HCT116 (cell line): ENCODE results near the gene DAZAP2. TPM values are rescaled to one million over a fixed set of nuclear protein-coding genes. Genes with fewer than 3 reads are reported as not detected.

Experiments
- ATAC-seq: fragments of 200-7000 bp; cut with Tn5 transposase; 2 replicates; pipeline ENCODE4 v1.9.1; 2020; ENCODE audit warnings: mild to moderate bottlenecking, moderate library complexity
- BruUV-seq: library from RNA; stranded (reverse); fragments of 400-500 nt; replicated peaks from 2 replicates; lab custom pipeline; 2021; lab: Mats Ljungman, UMichigan
- CTCF ChIA-PET: fragments of 300-600 bp; sonication (Branson Sonifier 250); formaldehyde crosslinking; loops from one replicate; lab custom pipeline; 2021; ENCODE audit warnings: antibody characterized with exemption; lab: Charles Lee
- POLR2A ChIA-PET: fragments of 300-600, 350-600 bp; sonication (Branson Sonifier 250); formaldehyde crosslinking; loops from one replicate; lab custom pipeline; 2021; ENCODE audit warnings: antibody characterized with exemption; lab: Charles Lee
- RAD21 ChIA-PET, 2 experiments: fragments of 300-600 bp; sonication (Branson Sonifier 250); formaldehyde crosslinking; loops; one replicate each; lab custom pipeline; 2023; ENCODE audit warnings: low total read pairs in 2 of 2; ENCODE audit not compliant: uncharacterized antibody in 2 of 2, unreplicated experiment in 2 of 2, low non-redundant PET in 1 of 2; lab: Charles Lee
- DNase-seq: peaks from one replicate; pipeline ENCODE4 v3.0.0-alpha.2; 2010; ENCODE audit warnings: low read depth, low spot score
- H2AFZ ChIP-seq: fragments of 200-600 bp; shearing (Covaris generic), sonication (generic); 2 replicates; pipeline ENCODE4 v1.6.1; 2017; ENCODE audit warnings: low read depth, mixed run types, mixed read lengths, antibody characterized with exemption, low read length; ENCODE audit not compliant: poor library complexity, severe bottlenecking
- H3K27ac ChIP-seq: 2 replicates; pipeline ENCODE4 v1.5.1; 2012; ENCODE audit warnings: low read depth, low read length
- H3K27me3 ChIP-seq: fragments of 200-600 bp; sonication (generic); 2 replicates; pipeline ENCODE4 v1.6.1; 2016; ENCODE audit warnings: mixed run types, low read length, mixed read lengths; ENCODE audit not compliant: insufficient read depth
- H3K36me3 ChIP-seq, 2 experiments: fragments of 200-500 bp in 1 of 2; fragments of 200-600 bp in 1 of 2; sonication (Bioruptor generic) in 1 of 2; sonication (generic) in 1 of 2; 2 replicates each; pipeline versions ENCODE4 v1.5.1 to v1.6.1; 2014 to 2016; ENCODE audit warnings: low read length in 2 of 2, inconsistent platforms in 1 of 2, mixed read lengths in 1 of 2, mixed run types in 1 of 2; ENCODE audit not compliant: insufficient read depth in 2 of 2, control insufficient read depth in 1 of 2
- H3K4me1 ChIP-seq, 2 experiments: fragments of 200-600 bp in 1 of 2; sonication (generic) in 1 of 2; 2 replicates each; pipeline versions ENCODE4 v1.5.1 to v1.6.1; 2012 to 2017; ENCODE audit warnings: low read length in 2 of 2, inconsistent platforms in 1 of 2, mild to moderate bottlenecking in 1 of 2, mixed read lengths in 1 of 2, mixed run types in 1 of 2, moderate library complexity in 1 of 2; ENCODE audit not compliant: insufficient read depth in 2 of 2, control insufficient read depth in 1 of 2
- H3K4me2 ChIP-seq: fragments of 200-600 bp; sonication (generic); 2 replicates; pipeline ENCODE4 v1.6.1; 2017; ENCODE audit warnings: mixed run types, low read length, mixed read lengths
- H3K4me3 ChIP-seq, 2 experiments: fragments of 200-600 bp in 1 of 2; sonication (generic) in 1 of 2; replicated peaks in 1 of 2; 2 replicates each; pipeline ENCODE4 v1.5.1; 2011 to 2016; ENCODE audit warnings: low read length in 2 of 2, control low read depth in 1 of 2, low read depth in 1 of 2, mild to moderate bottlenecking in 1 of 2, mixed read lengths in 1 of 2, mixed run types in 1 of 2
- H3K79me2 ChIP-seq: fragments of 200-600 bp; sonication (generic); 2 replicates; pipeline ENCODE4 v1.6.1; 2017; ENCODE audit warnings: mild to moderate bottlenecking, mixed run types, low read length, moderate library complexity, mixed read lengths; ENCODE audit not compliant: insufficient read depth
- H3K9ac ChIP-seq: fragments of 200-600 bp; sonication (generic); 2 replicates; pipeline ENCODE4 v1.6.1; 2016; ENCODE audit warnings: low read length, mixed read lengths
- H3K9me2 ChIP-seq: fragments of 200-600 bp; sonication (generic), shearing (Covaris generic); 2 replicates; pipeline ENCODE4 v1.6.1; 2017; ENCODE audit warnings: mixed run types, mild to moderate bottlenecking, moderate library complexity; ENCODE audit not compliant: insufficient read depth
- H3K9me3 ChIP-seq, 2 experiments: fragments of 200-500 bp in 1 of 2; fragments of 200-600 bp in 1 of 2; sonication (Bioruptor generic) in 1 of 2; sonication (generic) in 1 of 2; 2 replicates each; pipeline ENCODE4 v1.6.1; 2014 to 2017; ENCODE audit warnings: low read length in 2 of 2, mixed read lengths in 2 of 2, inconsistent platforms in 1 of 2, low read depth in 1 of 2, mild to moderate bottlenecking in 1 of 2, mixed run types in 1 of 2, moderate library complexity in 1 of 2; ENCODE audit not compliant: control insufficient read depth in 1 of 2, insufficient read depth in 1 of 2
- H4K20me1 ChIP-seq: fragments of 200-600 bp; sonication (generic), shearing (Covaris generic); 2 replicates; pipeline ENCODE4 v1.6.1; 2017; ENCODE audit warnings: mixed run types, mild to moderate bottlenecking, moderate library complexity; ENCODE audit not compliant: insufficient read depth
- ATF3 ChIP-seq: IDR thresholded peaks from 2 replicates; pipeline ENCODE4 v1.6.1; 2012
- CBX3 ChIP-seq: IDR thresholded peaks from 2 replicates; pipeline ENCODE4 v1.6.1; 2012; ENCODE audit warnings: low read depth
- CEBPB ChIP-seq: IDR thresholded peaks from 2 replicates; pipeline ENCODE4 v1.6.1; 2012; ENCODE audit warnings: low read depth
- CTCF ChIP-seq, 3 experiments: fragments of 200-600 bp in 1 of 3; sonication (generic) in 1 of 3; IDR thresholded peaks in 2 of 3; conservative IDR thresholded peaks in 1 of 3; 2 replicates each; pipeline ENCODE4 v1.5.1; 2012 to 2017; ENCODE audit warnings: low read depth in 2 of 3, low read length in 2 of 3, antibody characterized with exemption in 1 of 3, borderline replicate concordance in 1 of 3, control low read depth in 1 of 3, mild to moderate bottlenecking in 1 of 3, mixed read lengths in 1 of 3, mixed run types in 1 of 3, moderate library complexity in 1 of 3; ENCODE audit not compliant: insufficient read depth in 1 of 3
- ELF1 ChIP-seq: IDR thresholded peaks from 2 replicates; pipeline ENCODE4 v1.6.1; 2012; ENCODE audit warnings: low read depth, borderline replicate concordance
- EZH2 ChIP-seq: fragments of 200-600 bp; sonication (generic); IDR thresholded peaks from 2 replicates; pipeline ENCODE4 v1.6.1; 2017; ENCODE audit warnings: antibody characterized with exemption, mixed run types
- FOSL1 ChIP-seq: IDR thresholded peaks from 2 replicates; pipeline ENCODE4 v1.6.1; 2012; ENCODE audit warnings: low read depth
- MAX ChIP-seq: IDR thresholded peaks from 2 replicates; pipeline ENCODE4 v1.6.1; 2012
- POLR2A ChIP-seq: IDR thresholded peaks from 2 replicates; pipeline ENCODE4 v1.7.0; 2011; ENCODE audit warnings: borderline replicate concordance; ENCODE audit not compliant: insufficient read depth, insufficient read length; ENCODE audit errors: extremely low read depth
- POLR2AphosphoS5 ChIP-seq: IDR thresholded peaks from 2 replicates; pipeline ENCODE4 v1.6.1; 2011; ENCODE audit warnings: mild to moderate bottlenecking, low read depth, low read length, moderate library complexity
- RAD21 ChIP-seq: IDR thresholded peaks from 2 replicates; pipeline ENCODE4 v1.6.1; 2012; ENCODE audit warnings: low read depth, mild to moderate bottlenecking
- SIN3A ChIP-seq: IDR thresholded peaks from 2 replicates; pipeline ENCODE4 v1.6.1; 2012; ENCODE audit warnings: low read depth
- SP1 ChIP-seq: IDR thresholded peaks from 2 replicates; pipeline ENCODE4 v1.6.1; 2012; ENCODE audit warnings: low read depth
- SRF ChIP-seq: IDR thresholded peaks from 2 replicates; pipeline ENCODE4 v1.6.1; 2012; ENCODE audit warnings: low read depth
- TCF7L2 ChIP-seq: IDR thresholded peaks from 2 replicates; pipeline ENCODE4 v1.7.0; 2011; ENCODE audit warnings: borderline replicate concordance, inconsistent platforms; ENCODE audit not compliant: insufficient read depth, insufficient read length; ENCODE audit errors: extremely low read depth
- YY1 ChIP-seq: IDR thresholded peaks from 2 replicates; pipeline ENCODE4 v1.6.1; 2011; ENCODE audit warnings: low read length, low read depth, moderate library complexity, mild to moderate bottlenecking; ENCODE audit not compliant: insufficient replicate concordance; ENCODE audit errors: extremely low read depth
- ZBTB33 ChIP-seq: IDR thresholded peaks from 2 replicates; pipeline ENCODE4 v1.6.1; 2011; ENCODE audit warnings: mild to moderate bottlenecking, low read length, moderate library complexity; ENCODE audit not compliant: insufficient replicate concordance; ENCODE audit errors: extremely low read depth
- ZFX ChIP-seq: fragments of 450-650 bp; IDR thresholded peaks from 2 replicates; pipeline ENCODE4 v1.6.1; 2017
- ZNF274 ChIP-seq: fragments of 200-500 bp; sonication (Bioruptor generic); IDR thresholded peaks from 2 replicates; pipeline ENCODE4 v1.6.1; 2014; ENCODE audit warnings: mild to moderate bottlenecking, low read depth, low read length, inconsistent platforms
- intact Hi-C: fragments of 100-400 bp; cut with micrococcal nuclease; formaldehyde crosslinking; loops from 2 replicates; pipeline ENCODE4 v1.10.0; 2022
- total RNA-seq: library from RNA; stranded (reverse); gene quantifications from one replicate; pipeline ENCODE4 v1.2.1, GENCODE V29; 2021; ENCODE audit not compliant: unreplicated experiment

Gene DAZAP2
- total RNA-seq, 1 experiment from 2014 or later = 157 TPM

GRCh38 chr12:51217968-51218606 lies 20.5 kb upstream of the DAZAP2 start, which contains the start of gene POU6F1:
POU6F1 (minus strand) TSS chr12:51218062; CDS start chr12:51206836, 11,226 bp downstream.
- Histone ChIP-seq H3K27ac (peak within 1 kb of the TSS; percentile 54), H4K20me1 (no peaks in the 10 kb centered on the region), H3K9me3 (no peaks in the 10 kb centered on the region), H3K4me3 (peak within 1 kb of the TSS; percentile 62 to 64), H3K4me1 (peaks cover 6 to 21% of the 10 kb centered on the region in 2 experiments; a peak in 3 of 4 replicates), H3K79me2 (no peaks in the 10 kb centered on the region), H3K9me2 (no peaks in the 10 kb centered on the region), H3K36me3 (no peaks in the 10 kb centered on the region), H2AFZ (no peak within 1 kb of the TSS), H3K4me2 (peak within 1 kb of the TSS; percentile 90), H3K27me3 (no peaks in the 10 kb centered on the region), H3K9ac (peak within 1 kb of the TSS; percentile 81)
- ChIA-PET RAD21 (interaction anchor here (0.6 to 1.3 kb wide), 6 partner anchors 20 to 190 kb away, joined by 3 to 6 read pairs (median 4); partner anchors contain the start of gene DAZAP2 (in 1 of the 2)), CTCF (interaction anchor here (0.6 to 1.9 kb wide), 14 partner anchors 13 to 1278 kb away, joined by 3 to 10 read pairs (median 4); partner anchors contain the start of gene DAZAP2), POLR2A (interaction anchor here (0.6 to 2.4 kb wide), 9 partner anchors 11 to 1870 kb away, joined by 3 to 16 read pairs (median 5); partner anchors contain the start of genes CSRNP2, DAZAP2, SMAGP and TFCP2)
- peak; percentile 51 for DNase-seq
- peak; percentile 88 for ATAC-seq
- intact Hi-C loops = loop anchor here (2.0 to 10.0 kb wide), 2 partner anchors 45 to 133 kb away; partner anchors contain the start of genes CSRNP2 and TFCP2
- TSS peak; percentile 80 for BruUV-seq
- TF ChIP-seq RAD21 = no peak
- TF ChIP-seq FOSL1 = no peak
- no peak for TF ChIP-seq SIN3A
- no peak for TF ChIP-seq CEBPB
- peak; percentile 29 for TF ChIP-seq POLR2A
- peak in 2 of 3 experiments; percentile 48 to 54; a peak in 4 of 6 replicates for TF ChIP-seq CTCF (IDR thresholded peaks at IDR 0.05 in 2 of 3, conservative IDR thresholded peaks at IDR 0.05 in 1 of 3; ENCODE audit: borderline replicate concordance in 1 of 3, insufficient read depth in 1 of 3, low read depth in 2 of 3, low read length in 2 of 3)
- TF ChIP-seq SP1 = no peak
- TF ChIP-seq ZFX = no peak; the same call in 1 of the 2 replicates
- TF ChIP-seq TCF7L2 = no peak
- no peak for TF ChIP-seq ZNF274
- TF ChIP-seq YY1 = no peak
- TF ChIP-seq SRF = no peak
- no peak for TF ChIP-seq ELF1
- no peak for TF ChIP-seq CBX3
- no peak for TF ChIP-seq EZH2
- peak; percentile 48; the same call in 1 of the 2 replicates for TF ChIP-seq POLR2AphosphoS5
- TF ChIP-seq ATF3 = no peak
- peak; percentile 80 for TF ChIP-seq MAX
- no peak for TF ChIP-seq ZBTB33
